CD4-positive, CD25-positive, alpha-beta regulatory T cell (primary cell): ENCODE results near the gene ACSF2. TPM values are rescaled to one million over a fixed set of nuclear protein-coding genes. Genes with fewer than 3 reads are reported as not detected.

ENCODE experiments used
- ATAC-seq, 2 donors: fragments of 150-1000 bp; cut with Tn5 transposase; one replicate each; pipeline ENCODE4 v1.10.0; 2021; ENCODE audit warnings: low read depth in 2 of 2, moderate number of reproducible peaks in 2 of 2, moderate library complexity in 1 of 2
- DNase-seq, 3 donors: peaks; one replicate each; pipeline versions ENCODE4 v3.0.0 to v3.0.0-alpha.2; 2012 to 2022; ENCODE audit warnings: mixed read lengths in 1 of 3
- H3K27ac ChIP-seq: one replicate; pipeline ENCODE4 v1.7.0; 2013; ENCODE audit warnings: mild to moderate bottlenecking, low read length; ENCODE audit not compliant: insufficient read depth, poor library complexity, severe bottlenecking
- H3K27me3 ChIP-seq: one replicate; pipeline ENCODE4 v1.7.0; 2013; ENCODE audit warnings: low read length; ENCODE audit not compliant: control insufficient read depth, insufficient read depth
- H3K36me3 ChIP-seq: one replicate; pipeline ENCODE4 v1.7.0; 2013; ENCODE audit warnings: mild to moderate bottlenecking, low read length, moderate library complexity; ENCODE audit not compliant: control insufficient read depth, insufficient read depth
- H3K4me1 ChIP-seq: 2 replicates; pipeline ENCODE4 v1.7.0; 2013; ENCODE audit warnings: mild to moderate bottlenecking, low read length; ENCODE audit not compliant: insufficient read depth, control insufficient read depth, poor library complexity, severe bottlenecking
- H3K4me3 ChIP-seq: one replicate; pipeline ENCODE4 v1.7.0; 2013; ENCODE audit warnings: low read depth, mild to moderate bottlenecking, low read length, moderate library complexity
- H3K9me3 ChIP-seq, 2 experiments: 1 replicate in 1 of 2; 2 replicates in 1 of 2; pipeline ENCODE4 v1.7.0; 2013; ENCODE audit warnings: low read length in 2 of 2, mild to moderate bottlenecking in 1 of 2, moderate library complexity in 1 of 2; ENCODE audit not compliant: control insufficient read depth in 2 of 2
- H3K27ac Mint-ChIP-seq, 3 donors: one replicate each; pipeline ENCODE4 v1.8.0; 2020 to 2022; ENCODE audit warnings: mild to moderate bottlenecking in 3 of 3, mixed read lengths in 3 of 3, moderate library complexity in 2 of 3
- H3K27me3 Mint-ChIP-seq: one replicate; pipeline ENCODE4 v1.8.0; 2022; ENCODE audit warnings: mild to moderate bottlenecking, mixed read lengths
- H3K36me3 Mint-ChIP-seq: one replicate; pipeline ENCODE4 v1.8.0; 2020; ENCODE audit warnings: mixed read lengths
- H3K4me1 Mint-ChIP-seq, 4 donors: one replicate each; pipeline ENCODE4 v1.8.0; 2020 to 2022; ENCODE audit warnings: mixed read lengths in 4 of 4, mild to moderate bottlenecking in 1 of 4
- H3K4me3 Mint-ChIP-seq, 4 donors: one replicate each; pipeline ENCODE4 v1.8.0; 2020 to 2022; ENCODE audit warnings: mild to moderate bottlenecking in 4 of 4, mixed read lengths in 4 of 4, moderate library complexity in 3 of 4
- H3K9me3 Mint-ChIP-seq, 7 donors: one replicate each; pipeline ENCODE4 v1.8.0; 2020 to 2022; ENCODE audit warnings: mixed read lengths in 7 of 7, mild to moderate bottlenecking in 3 of 7, moderate library complexity in 2 of 7
- polyA plus RNA-seq, 4 donors: library from polyadenylated mRNA; unstranded; fragments of 300-500 nt; fragmentation: Illumina TruSeq; gene quantifications; one replicate each; pipeline ENCODE4 v1.2.3, GENCODE V29; 2021
- total RNA-seq: library from RNA; stranded (reverse); gene quantifications from one replicate; pipeline ENCODE4 v1.2.3, GENCODE V29; 2022

The ACSF2 gene
- total and polyA plus RNA-seq, 5 donors from 2014 or later = 2.7 to 22.2 (median 4.0) TPM

GRCh38 chr17:50388728-50389127, 37.3 kb upstream of the ACSF2 start:
- Histone ChIP-seq H3K4me3 (no peak overlapping the region), H3K4me1 (no peaks in the 10 kb centered on the region), H3K27me3 (no peaks in the 10 kb centered on the region), H3K36me3 (peaks cover 95% of the 10 kb centered on the region), H3K9me3 (no peaks in the 10 kb centered on the region), H3K27ac (no peak overlapping the region)
- Mint-ChIP-seq H3K4me3 (no peak overlapping the region), H3K36me3 (peaks cover 52% of the 10 kb centered on the region), H3K27me3 (no peaks in the 10 kb centered on the region), H3K27ac (peak overlapping the region in 1 of 3 donors; percentile 4), H3K9me3 (no peaks in the 10 kb centered on the region), H3K4me1 (peaks cover under 1 to 13% (median 6%) of the 10 kb centered on the region in 4 donors)
- DNase-seq = no peak
- no peak for ATAC-seq

GRCh38 chr17:50389534-50389933, 36.5 kb upstream of the ACSF2 start:
- Histone ChIP-seq H3K27me3 (no peaks in the 10 kb centered on the region), H3K27ac (no peak overlapping the region), H3K9me3 (no peaks in the 10 kb centered on the region), H3K36me3 (peaks cover 96% of the 10 kb centered on the region), H3K4me1 (no peaks in the 10 kb centered on the region), H3K4me3 (no peak overlapping the region)
- Mint-ChIP-seq H3K27me3 (no peaks in the 10 kb centered on the region), H3K36me3 (peaks cover 54% of the 10 kb centered on the region), H3K4me3 (peak overlapping the region in 1 of 4 donors; percentile 27), H3K9me3 (no peaks in the 10 kb centered on the region), H3K27ac (no peak overlapping the region), H3K4me1 (peaks cover 4 to 16% (median 10%) of the 10 kb centered on the region in 4 donors)
- no peak for ATAC-seq
- no peak for DNase-seq

- Mint-ChIP-seq H3K36me3 (peaks cover 41% of the 10 kb centered on the region), H3K4me3 (peak overlapping the region in 1 of 4 donors; percentile 45), H3K27ac (peak overlapping the region in 1 of 3 donors; percentile 47), H3K27me3 (no peaks in the 10 kb centered on the region), H3K4me1 (peaks cover 14 to 40% (median 24%) of the 10 kb centered on the region in 4 donors), H3K9me3 (no peaks in the 10 kb centered on the region)
- Histone ChIP-seq H3K4me3 (no peak overlapping the region), H3K36me3 (peaks cover 70% of the 10 kb centered on the region), H3K4me1 (peaks cover 24% of the 10 kb centered on the region), H3K9me3 (no peaks in the 10 kb centered on the region), H3K27me3 (no peaks in the 10 kb centered on the region), H3K27ac (no peak overlapping the region)
- ATAC-seq (no peak), DNase-seq (no peak)
Measured at GRCh38 chr17:50392621-50393020, 33.4 kb upstream of the ACSF2 start.

- peaks cover 60% of the 10 kb centered on the region for H3K36me3 ChIP-seq
- H3K27ac ChIP-seq = no peak overlapping the region
- Mint-ChIP-seq H3K4me1 (peaks cover 14 to 42% (median 24%) of the 10 kb centered on the region in 4 donors), H3K27ac (no peak overlapping the region), H3K4me3 (peak overlapping the region in 2 of 4 donors; percentile 1 to 37), H3K36me3 (peaks cover 32% of the 10 kb centered on the region), H3K27me3 (no peaks in the 10 kb centered on the region), H3K9me3 (no peaks in the 10 kb centered on the region)
- H3K27me3 ChIP-seq = no peaks in the 10 kb centered on the region
- peaks cover 27% of the 10 kb centered on the region for H3K4me1 ChIP-seq
- no peak overlapping the region for H3K4me3 ChIP-seq
- DNase-seq = no peak
- no peaks in the 10 kb centered on the region for H3K9me3 ChIP-seq
- ATAC-seq = no peak
Measured at GRCh38 chr17:50393700-50394099, 32.3 kb upstream of the ACSF2 start.

- Mint-ChIP-seq H3K4me3 (peak overlapping the region in 3 of 4 donors; percentile 68 to 82 (median 73)), H3K36me3 (peaks cover 30% of the 10 kb centered on the region), H3K9me3 (no peaks in the 10 kb centered on the region), H3K27ac (peak overlapping the region in 1 of 3 donors; percentile 65), H3K4me1 (peaks cover 10 to 40% (median 22%) of the 10 kb centered on the region in 4 donors), H3K27me3 (no peaks in the 10 kb centered on the region)
- Histone ChIP-seq H3K9me3 (no peaks in the 10 kb centered on the region), H3K27ac (no peak overlapping the region), H3K27me3 (no peaks in the 10 kb centered on the region), H3K36me3 (peaks cover 51% of the 10 kb centered on the region), H3K4me1 (peaks cover 27% of the 10 kb centered on the region), H3K4me3 (no peak overlapping the region)
- no peak for DNase-seq
- no peak for ATAC-seq
Measured at GRCh38 chr17:50394711-50395110, 31.3 kb upstream of the ACSF2 start.

- no peak for DNase-seq
- Histone ChIP-seq H3K4me1 (peaks cover 27% of the 10 kb centered on the region), H3K4me3 (peak overlapping the region; percentile 64), H3K27me3 (no peaks in the 10 kb centered on the region), H3K9me3 (no peaks in the 10 kb centered on the region), H3K36me3 (peaks cover 35% of the 10 kb centered on the region), H3K27ac (peak overlapping the region; percentile 80)
- H3K4me1 Mint-ChIP-seq = peaks cover 10 to 40% (median 22%) of the 10 kb centered on the region in 4 donors
- no peak for ATAC-seq
- peak overlapping the region; percentile 82 to 99 (median 94) for H3K4me3 Mint-ChIP-seq
- peak overlapping the region in 2 of 3 donors; percentile 93 to 97 for H3K27ac Mint-ChIP-seq
- H3K9me3 Mint-ChIP-seq = no peaks in the 10 kb centered on the region
- peaks cover 5% of the 10 kb centered on the region for H3K27me3 Mint-ChIP-seq
- peaks cover 26% of the 10 kb centered on the region for H3K36me3 Mint-ChIP-seq
Measured at GRCh38 chr17:50396261-50397110, 29.5 kb upstream of the ACSF2 start.

GRCh38 chr17:50397111-50397918, 28.7 kb upstream of the ACSF2 start, which contains the start of gene LRRC59:
Gene LRRC59, minus strand, starts transcription at chr17:50397523. Its CDS starts 206 bp downstream, at chr17:50397317.
- Histone ChIP-seq H3K4me1 (peaks cover 27% of the 10 kb centered on the region), H3K9me3 (no peaks in the 10 kb centered on the region), H3K4me3 (peak within 1 kb of the TSS; percentile 64), H3K36me3 (peaks cover 26% of the 10 kb centered on the region), H3K27me3 (no peaks in the 10 kb centered on the region), H3K27ac (peak within 1 kb of the TSS; percentile 80)
- ATAC-seq = peak; percentile 100
- H3K27me3 Mint-ChIP-seq = peaks cover 9% of the 10 kb centered on the region
- H3K9me3 Mint-ChIP-seq = no peaks in the 10 kb centered on the region
- peak; percentile 90 to 93 (median 93) for DNase-seq
- H3K36me3 Mint-ChIP-seq = peaks cover 22% of the 10 kb centered on the region
- H3K4me3 Mint-ChIP-seq = peak within 1 kb of the TSS; percentile 82 to 99 (median 94)
- H3K4me1 Mint-ChIP-seq = peaks cover 10 to 40% (median 22%) of the 10 kb centered on the region in 4 donors
- peak within 1 kb of the TSS; percentile 77 to 97 (median 93) for H3K27ac Mint-ChIP-seq
